Measurements from ENCODE around the gene LSMEM2.
"Not testable (repeated sequence)": the region's sequence is repeated elsewhere in the genome, so short reads cannot be mapped to it uniquely, and the experiment has no call there.

LSMEM2 gene

DNA sequence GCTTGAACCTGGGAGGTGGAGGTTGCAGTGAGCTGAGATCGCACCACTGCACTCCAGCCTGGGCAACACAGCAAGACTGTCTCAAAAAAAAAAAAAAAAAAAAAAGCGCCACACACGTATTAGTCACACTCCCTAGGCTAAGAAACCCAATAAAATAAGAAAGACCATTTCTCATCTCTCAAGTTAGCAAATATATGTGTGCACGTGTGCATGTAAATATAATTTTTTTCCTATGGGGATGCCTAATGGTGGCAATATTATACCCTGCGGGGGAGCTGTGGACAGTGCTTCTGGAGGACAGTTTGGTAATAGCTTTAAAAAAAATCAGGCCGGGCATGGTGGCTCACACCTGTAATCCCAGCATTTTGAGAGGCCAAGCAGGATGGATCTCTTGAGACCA is 5.2 kb downstream of the LSMEM2 start:
- DNase-seq: not testable (repeated sequence)

DNA sequence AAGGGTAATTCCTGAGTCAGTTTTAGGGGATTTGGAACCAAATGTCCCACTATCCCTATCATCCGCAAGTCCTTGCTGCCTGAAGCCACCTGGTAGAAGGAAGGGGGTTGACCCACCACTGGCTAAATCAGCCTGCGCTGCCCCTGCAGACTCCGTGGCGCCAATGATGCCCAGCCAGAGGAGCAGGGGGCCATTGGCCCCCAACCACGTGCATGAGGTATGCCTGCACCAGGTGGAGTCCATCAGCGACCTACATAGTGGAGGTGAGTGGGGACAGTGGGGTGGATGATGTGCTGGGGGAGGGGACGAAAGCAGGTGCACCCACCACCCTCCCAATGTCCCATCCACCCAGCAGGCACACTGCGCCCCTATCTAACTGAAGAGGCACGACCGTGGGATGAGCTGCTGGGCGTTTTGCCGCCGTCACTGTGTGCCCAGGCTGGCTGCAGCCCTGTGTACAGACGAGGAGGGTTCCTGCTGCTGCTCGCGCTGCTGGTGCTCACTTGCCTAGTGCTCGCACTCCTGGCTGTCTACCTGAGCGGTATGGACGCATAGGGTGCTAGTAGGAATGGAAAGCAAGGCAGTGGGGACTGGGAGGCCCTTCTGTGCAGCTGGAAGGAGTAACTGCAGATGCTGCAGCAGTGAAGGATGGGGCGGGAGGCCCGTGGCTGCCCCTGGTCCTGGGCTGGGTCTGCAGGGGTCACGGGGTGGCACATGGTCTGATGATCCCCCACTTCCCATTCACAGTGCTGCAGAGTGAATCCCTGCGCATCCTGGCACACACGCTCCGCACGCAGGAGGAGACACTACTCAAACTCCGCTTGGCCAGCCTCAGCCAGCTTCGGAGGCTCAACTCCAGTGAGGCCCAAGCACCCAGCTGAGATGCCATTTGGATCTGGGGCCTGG is 7.7 kb downstream of the LSMEM2 start:
- DNase-seq: no peak

DNA sequence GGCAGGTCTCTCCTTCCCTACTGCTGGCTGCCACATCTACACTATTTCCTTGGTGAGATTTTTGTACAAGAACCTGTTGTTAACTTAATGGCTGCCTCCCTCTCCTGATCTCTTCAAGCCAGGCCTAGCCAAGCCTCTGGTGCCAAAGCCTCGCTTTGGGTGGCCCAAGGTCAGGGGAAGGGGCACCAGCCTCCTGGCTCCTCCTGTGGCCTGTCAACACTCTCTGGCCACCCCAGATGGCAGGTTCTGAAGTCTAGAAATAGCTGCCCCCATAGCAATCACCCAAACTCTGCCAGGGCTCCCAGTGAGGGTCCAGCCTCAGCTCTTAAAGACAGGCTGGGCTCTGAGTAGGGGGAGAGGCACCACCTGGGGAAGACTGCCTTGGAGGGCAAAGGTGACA is 8.4 kb downstream of the LSMEM2 start:
- DNase-seq: no peak

DNA sequence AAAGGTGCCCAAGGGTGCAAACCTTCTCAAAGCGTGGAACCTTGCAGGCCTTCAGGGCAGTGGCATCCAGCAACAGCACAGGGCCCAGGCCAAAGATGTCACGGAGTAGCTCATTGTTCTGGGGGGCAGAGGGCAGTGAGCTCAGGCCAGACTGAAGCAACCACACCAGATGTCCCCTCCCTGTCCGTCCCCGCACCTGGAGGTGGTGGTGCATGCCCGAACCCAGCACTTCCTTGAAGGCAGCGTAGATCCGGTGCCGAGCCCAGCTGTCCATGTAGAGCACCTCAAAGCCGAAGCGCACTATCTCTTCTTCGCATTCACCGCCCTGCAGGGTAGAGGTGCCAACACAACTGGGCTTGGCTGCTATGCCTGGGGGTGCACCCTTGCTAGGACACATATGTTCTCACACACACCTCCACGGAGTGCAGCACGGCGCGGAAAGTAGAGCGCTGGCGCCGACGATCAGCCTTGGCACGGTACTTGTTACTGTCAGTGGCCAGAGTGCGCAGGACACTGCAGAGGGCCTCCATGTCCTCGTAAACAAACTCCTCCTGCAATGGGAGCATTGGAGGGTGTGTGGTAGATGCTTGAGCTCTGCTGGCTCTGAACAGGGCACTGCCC is 9.6 kb downstream of the LSMEM2 start:
- no peak for DNase-seq

DNA sequence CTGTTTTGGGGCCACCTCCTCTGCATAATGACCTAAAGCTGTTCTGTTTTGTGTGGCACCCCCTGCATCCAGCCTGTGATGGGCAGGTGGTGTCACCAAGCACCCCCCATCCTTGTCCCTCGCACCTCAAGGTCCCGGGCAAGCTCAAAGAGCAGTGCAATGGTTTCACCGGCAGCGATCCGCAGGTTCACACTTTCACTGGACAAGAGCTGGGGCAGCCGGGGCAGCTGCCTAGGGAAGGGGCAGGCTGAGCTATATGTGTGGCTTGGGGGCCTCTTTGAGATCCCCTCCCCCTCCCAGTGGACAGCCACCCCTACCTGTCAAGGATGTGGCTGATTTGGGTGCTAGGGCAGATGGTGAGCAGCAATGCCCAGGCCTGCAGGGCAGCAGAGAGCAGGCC is 10.2 kb downstream of the LSMEM2 start:
- DNase-seq: no peak

DNA sequence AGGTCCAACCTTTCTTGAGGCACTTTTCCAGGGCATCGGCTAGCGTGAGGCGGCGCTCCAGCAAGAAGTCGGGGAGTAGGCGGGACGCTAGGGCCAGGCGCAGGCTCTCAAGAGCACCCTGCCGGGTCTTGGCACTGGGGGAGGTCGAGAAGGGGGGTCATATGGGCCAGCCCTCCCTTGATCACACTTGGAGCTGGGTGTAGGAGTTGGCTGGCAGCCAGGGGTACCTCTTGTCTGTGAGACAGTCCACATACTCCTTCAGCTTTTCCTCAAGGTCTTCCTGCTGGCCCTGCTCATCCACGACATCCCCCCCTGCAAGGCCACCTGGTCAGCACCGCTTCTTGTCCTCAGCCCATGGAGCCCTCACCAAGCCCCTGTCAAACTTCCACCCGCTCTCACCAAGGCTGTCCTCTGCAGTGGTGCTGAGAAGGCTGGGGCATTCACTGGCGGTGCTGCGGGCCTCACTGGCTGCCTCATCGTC is 11.3 kb downstream of the LSMEM2 start:
- no peak for DNase-seq

DNA sequence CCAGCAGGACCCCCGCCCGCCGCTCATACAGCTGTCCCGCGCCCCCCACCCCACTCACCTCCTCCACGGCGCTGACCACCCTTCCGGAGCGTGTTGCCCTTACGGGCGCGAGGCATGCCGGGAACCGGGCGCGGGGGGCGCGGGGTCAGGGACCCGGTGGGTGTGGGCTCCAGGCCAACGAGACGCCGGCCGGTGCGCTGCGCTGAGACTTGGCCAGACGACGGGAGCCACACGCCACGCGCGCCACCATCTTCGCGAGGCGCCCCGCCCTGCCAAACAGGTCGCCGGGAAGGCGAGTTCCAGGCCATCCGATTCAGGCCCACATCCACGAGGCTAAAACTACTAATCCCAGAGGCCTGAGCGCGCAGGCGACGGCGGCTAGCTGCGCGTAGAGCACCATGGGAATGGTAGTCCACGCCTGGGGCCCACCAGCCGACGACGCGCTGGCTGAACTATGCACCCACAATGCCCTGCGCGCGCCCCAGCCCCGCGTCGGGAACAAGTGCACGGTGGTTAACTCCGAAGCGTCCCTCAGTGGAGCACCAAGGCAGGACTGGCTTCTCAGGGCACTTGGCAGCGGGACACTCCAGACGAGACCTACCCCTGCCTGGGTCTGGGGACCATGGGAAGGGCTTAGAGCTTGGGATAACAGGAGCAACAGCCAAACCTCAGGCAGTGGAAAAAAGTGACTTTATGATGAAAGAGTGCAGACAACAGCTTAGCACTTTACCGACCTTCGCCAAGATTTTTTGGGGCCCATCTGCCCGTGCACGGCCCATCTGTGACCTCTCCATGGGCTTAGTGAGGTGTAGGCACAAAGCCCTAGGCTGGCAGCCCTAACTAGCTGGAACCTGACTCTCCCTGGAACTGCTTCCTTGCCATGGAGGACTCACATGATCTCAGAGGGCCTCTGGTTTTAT is 13.5 kb downstream of the LSMEM2 start, which contains the start of gene IFRD2:
IFRD2 (minus strand) TSS at position 271 of the 920 bp plus-strand sequence; CDS start at position 116, 155 bp downstream.
- DNase-seq: peak; percentile 93 to 97

DNA sequence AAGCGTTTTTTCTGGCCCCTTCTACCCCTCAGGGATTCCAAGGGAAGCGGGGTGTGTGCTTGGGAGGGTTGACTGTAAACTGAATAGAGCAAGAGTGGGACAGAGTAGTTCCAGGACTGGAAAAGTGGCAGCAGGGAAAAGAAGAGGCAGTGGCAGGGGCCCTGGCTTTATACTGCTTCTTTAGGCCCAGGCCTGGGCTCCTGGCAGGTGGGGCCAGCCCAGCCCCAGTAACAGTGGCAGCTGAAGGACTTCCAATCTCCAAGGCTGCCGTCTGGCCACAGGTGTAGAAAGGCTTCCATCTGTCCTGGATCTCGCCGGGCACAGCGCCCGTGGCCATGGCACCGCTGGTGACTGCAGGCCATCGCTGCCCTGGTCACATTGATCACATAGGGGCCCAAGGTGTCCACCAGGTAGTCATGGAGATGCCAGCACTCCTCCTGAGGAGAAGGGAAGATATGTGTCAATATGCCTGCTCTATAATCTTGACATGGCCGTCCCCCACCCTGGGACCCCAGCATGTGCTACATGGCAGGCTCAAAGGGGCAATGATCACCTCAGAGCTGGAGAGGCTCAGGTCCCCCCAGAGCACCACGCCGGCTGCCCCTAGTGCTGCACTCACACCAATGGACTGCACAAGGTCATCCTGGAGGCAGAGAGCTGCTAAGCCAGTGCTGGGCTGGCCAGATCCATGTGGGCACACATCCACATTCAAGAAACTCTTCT is 14.4 kb downstream of the LSMEM2 start:
- DNase-seq: no peak

DNA sequence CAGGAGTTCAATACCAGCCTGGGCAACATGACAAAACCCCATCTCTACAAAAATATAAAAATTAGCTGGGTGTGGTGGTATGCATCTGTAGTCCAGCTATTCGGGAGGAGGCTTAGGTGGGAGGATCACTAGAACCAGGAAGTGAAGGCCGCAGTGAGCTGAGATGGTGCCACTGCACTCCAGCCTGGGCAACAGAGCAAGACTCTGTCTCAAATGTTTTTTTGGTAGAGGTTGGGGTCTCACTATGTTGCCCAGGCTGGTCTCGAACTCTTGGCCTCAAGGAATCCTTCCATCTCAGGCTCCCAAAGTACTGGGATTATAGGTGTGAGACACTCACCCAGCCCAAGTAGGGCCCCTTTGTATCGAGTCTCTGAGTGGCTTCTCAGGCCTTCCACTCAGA is 15.2 kb downstream of the LSMEM2 start:
- no peak for DNase-seq

DNA sequence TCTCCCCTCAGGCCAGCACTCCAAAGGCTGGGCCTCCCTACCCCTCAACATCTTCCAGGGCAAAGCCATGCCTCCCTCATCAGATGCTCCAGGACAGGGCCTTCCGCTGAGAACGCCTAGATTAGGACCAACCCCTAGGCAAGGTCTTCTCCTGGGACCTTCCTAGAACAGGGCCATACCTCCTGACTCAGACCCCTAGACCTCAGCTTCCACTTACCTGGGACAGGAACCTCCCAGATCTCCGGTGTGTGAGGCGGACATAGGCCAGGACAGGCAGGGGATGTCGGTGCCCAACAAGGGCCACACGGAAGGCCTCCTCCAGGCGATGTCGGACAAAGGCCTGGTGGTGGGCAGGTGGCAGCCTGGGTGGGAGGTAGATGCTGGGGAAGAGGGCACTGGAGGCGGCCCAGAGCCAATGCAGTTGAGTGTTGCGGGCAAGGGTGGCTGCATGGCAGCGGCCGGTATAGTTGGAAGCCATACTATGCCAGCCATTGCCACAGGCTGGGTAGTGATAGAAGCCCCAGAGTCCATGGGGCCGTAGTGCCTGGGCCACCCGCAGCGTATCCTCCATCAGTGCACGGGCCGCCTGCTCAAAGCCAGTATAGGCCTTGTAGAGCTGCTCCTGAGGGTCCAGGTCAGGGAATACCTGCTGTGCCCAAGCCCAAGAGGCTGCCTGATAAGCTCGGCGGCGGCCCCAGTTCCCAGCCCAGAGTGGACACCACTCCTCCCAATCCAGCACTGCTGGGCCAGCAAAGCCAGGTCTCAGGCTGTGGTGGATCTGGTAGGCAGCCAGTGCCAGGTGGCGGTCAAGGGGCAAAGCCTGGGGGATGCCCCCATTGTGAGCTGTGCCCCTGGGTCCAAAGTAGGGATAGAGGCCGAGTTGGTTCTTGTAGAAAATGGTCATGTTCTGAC is 15.9 kb downstream of the LSMEM2 start:
- DNase-seq: no peak

DNA sequence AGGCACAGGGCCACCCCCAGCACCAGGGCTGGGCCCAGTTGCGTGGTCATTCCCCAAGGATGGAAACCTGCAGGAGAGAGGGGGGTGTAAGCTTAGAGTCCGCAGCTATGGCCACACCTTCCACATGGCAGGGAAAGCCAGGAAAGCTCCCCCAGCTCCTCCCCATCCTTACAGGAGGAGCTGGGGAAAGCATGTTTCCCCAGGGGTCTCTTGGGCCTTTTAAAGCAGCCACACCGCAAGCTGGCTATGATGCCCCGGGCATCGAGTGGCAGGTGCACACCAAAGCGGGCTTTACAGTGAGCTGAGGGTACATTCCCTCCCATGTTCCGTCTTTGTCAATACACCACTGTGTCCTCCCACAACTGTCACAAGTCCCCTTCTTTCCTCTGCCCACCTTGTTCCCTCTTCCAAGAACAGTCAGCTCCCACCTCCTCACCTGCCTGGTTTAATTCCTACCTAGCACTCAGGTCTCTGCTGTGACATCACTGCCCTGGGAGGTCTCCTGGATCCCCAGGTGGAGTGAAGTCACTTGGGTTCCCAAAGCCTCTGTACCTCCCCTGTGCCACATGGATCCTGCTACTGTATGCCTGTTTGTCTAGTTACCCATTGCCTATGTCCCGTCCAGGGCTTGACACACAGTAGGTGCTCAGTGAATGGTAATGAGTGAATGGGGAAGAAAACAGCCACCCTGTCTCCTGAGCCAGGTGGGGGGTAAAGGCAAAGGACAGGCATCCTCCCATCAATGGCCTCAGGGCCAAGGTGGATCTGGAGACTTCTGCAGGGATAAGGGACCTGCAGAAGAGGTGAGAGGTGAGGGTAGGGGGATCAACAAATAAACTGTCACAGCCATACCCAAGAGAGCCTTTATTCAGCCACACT is 16.9 kb downstream of the LSMEM2 start:
- DNase-seq: no peak

DNA sequence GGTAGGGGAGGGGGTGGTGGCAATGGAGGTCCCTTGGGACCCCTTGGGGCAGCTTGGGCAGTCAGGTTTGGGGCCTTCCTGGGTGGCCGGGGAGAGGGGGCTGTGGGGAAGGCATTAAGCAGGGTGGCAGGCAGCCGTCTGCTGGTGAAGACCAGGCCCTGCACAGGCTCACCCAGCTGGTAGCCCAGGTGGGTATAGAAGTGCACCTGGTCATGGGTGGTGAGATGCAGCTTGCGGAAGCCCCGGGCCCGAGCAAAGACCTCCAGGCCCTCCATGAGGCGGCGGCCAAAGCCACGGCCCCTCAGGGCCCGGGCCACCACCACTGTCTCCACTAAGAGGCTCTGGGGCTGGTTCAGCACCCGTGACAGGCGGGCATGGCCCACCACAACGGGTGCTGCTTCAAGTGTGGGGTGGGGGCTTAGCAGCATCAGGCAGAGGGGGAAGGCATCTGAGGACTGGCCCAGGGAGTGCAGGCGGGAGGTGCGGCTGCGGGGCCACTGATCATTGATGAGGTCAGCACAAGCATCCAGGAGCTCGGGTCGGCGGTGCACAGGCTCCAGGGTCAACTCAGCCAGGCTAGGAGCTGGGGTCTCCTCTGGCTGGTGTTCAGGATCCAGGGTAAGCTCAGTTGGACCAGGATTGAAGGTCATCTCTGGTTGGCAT is 18.0 kb downstream of the LSMEM2 start:
- DNase-seq: no peak

DNA sequence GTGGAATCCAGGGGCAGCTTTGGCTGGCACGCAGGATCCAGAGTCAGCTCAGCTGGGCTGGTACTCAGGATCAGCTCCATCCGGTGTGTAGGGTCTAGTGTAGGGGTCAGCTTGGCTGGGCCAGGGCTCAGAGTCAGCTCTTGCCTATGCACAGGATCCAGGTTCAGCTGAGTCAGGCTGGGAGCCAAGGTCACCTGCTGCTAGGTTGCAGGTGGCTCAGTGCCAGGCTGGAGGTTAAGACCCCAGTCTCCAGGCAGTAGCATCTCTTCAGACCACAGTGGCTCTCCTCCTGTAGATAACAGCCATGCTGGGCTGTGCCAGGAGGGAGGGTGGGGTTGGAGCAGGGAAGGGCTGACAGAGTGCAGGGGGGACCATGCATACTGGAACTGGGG is 18.5 kb downstream of the LSMEM2 start:
- DNase-seq: no peak

DNA sequence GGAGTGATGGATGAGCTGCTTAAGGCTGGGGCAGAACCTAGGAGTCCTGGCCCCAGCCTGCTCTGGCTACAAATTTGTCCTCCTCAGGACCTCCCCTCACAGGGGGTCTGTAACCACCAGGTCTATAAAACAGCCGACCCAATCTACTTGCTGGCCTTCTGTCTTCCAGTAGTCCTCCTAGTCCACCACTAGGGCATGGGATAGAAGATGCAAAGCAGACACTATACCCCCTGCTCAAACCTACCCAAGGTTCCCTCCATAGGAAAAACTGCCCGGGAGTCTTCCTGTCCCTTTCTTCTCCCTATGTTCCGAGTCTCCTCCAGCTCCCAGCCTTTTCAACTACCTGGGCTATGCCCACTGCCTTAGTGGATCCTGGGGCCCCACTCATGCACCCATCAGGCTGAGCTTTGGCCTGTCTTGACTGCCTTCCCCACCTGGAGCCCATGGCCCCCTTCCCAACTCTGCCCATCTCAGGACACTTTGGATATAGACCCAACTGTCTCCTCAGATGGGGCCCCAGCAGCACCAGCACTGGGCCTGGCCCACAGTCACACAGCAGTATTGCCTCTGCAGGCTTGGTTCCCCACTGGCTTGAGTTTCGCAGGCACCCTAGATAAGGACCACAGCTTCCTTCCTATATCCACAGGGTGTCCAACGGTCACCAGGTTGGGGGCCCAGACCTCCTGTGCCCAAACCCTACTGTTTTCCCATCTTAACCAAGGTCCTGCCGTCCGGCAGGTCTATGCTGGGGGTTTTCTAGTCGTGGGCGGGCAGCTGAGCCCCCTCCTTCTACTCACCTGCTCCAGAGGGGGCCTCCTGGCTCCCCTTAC is 19.2 kb downstream of the LSMEM2 start:
- DNase-seq: no peak

DNA sequence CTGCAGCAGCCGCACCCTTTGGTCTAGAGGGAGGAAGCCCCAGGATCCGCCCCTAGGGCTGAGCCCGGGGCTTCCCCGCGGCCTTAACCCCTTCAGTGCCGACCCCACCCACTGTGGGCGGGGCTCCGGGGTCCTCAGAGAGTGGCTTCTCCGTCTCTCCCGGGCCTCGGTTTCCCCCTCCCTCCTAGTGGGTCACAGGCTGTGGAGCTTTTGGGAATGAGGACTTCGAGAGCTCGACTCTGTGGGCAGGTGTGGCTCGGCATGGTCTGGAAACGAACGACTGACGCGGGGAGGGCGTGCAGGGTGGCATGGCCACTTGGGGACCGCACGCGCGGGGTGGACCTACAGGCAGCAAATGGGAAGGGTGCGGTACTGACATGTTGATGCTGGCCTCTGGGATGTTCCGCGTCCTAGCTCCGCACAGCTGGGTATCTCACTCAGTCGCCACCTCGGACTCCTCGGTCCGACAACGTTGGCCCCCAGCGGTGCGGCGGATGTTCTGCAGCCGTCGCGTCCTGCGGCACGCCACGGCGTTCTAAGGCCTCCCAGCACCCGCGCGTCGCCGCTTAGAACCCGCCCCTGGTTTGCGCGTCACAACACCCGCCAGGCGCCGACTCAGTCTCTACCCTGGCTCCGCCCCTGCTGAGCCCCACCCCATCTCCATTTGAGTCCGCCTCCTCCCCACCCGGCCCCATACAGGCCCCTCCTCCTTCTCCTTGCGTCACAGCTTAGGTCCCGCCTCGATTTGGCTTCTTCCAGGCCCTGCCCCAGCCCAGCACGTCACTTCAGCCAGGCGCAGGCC is 20.1 kb downstream of the LSMEM2 start, which contains the start of the genes HYAL3 and NAA80:
HYAL3 (minus strand) TSS at position 570 of the 802 bp plus-strand sequence. CDS start 3,803 bp downstream, outside the sequence.
NAA80 (minus strand) TSS at position 570 of the 802 bp plus-strand sequence. CDS start 1,942 bp downstream, outside the sequence.
- DNase-seq: no peak

DNA sequence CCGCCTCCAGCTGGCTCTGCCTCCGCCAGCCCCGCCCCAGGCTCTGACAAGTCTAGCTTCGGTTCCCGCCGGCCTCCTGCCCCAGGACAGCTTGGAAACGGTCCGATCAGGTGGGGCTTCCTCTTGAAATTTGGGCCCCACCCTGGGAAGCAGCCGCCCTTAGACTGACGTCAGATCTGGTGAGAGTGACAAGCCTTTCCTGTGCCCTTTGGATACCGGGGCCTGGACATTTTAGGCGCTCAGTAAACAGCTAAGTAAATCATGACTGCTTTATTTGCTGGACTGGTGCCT is 20.7 kb downstream of the LSMEM2 start:
- DNase-seq: no peak

DNA sequence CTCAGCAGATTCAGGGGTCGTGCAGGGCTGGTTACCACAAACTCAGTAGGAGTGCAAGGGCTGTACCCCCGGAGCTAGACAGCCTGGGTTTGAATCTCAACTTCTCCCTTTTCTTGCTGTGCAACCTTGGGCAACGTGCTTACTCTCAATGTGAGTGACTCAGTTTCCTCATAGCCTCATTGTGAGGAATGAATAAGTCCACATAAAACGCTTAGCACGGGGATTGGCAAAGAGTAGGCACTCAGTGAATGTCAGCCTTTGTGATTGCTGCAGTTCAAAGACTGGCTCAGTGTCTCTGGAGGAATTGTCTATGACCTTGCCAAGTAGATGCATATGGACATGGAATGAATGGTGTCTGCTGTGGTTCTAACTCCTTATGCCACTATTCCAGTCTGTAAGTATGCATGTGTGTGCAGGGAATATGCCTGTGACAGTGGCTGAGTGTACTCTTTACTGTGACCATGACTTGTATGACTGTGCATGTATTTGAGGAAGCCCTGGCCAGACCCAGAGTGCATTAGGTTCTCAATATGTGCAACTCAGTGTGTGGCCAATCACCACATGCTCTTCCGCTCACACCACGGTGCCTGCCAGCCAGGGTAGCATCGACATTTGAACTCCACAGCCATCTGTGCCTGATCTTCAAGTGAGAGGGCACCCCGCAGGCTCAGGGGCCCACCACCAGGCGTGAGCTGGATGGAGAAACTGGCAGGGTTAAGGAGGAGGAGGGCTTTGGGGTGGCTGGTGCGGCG is 21.2 kb downstream of the LSMEM2 start:
- DNase-seq: no peak

Data from NCI-H524 (cell line).